IPS-15b (cell line): Measurements from ENCODE around the gene PHF10.

Experiments used
- H3K27me3 ChIP-seq: one replicate; pipeline ENCODE4 v1.6.1; 2013; ENCODE audit warnings: low read length; ENCODE audit not compliant: control insufficient read depth, insufficient read depth
- H3K36me3 ChIP-seq: one replicate; pipeline ENCODE4 v1.6.1; 2013; ENCODE audit warnings: low read length; ENCODE audit not compliant: control insufficient read depth, insufficient read depth
- H3K4me1 ChIP-seq: one replicate; pipeline ENCODE4 v1.6.1; 2013; ENCODE audit warnings: mild to moderate bottlenecking, low read length; ENCODE audit not compliant: control insufficient read depth, insufficient read depth
- H3K4me3 ChIP-seq: one replicate; pipeline ENCODE4 v1.5.1; 2013; ENCODE audit warnings: low read depth, low read length
- H3K9ac ChIP-seq: one replicate; pipeline ENCODE4 v1.6.1; 2013; ENCODE audit warnings: low read depth, mild to moderate bottlenecking, low read length
- H3K9me3 ChIP-seq: one replicate; pipeline ENCODE4 v1.6.1; 2013; ENCODE audit warnings: mild to moderate bottlenecking, low read length; ENCODE audit not compliant: control insufficient read depth, insufficient read depth

Gene PHF10

DNA sequence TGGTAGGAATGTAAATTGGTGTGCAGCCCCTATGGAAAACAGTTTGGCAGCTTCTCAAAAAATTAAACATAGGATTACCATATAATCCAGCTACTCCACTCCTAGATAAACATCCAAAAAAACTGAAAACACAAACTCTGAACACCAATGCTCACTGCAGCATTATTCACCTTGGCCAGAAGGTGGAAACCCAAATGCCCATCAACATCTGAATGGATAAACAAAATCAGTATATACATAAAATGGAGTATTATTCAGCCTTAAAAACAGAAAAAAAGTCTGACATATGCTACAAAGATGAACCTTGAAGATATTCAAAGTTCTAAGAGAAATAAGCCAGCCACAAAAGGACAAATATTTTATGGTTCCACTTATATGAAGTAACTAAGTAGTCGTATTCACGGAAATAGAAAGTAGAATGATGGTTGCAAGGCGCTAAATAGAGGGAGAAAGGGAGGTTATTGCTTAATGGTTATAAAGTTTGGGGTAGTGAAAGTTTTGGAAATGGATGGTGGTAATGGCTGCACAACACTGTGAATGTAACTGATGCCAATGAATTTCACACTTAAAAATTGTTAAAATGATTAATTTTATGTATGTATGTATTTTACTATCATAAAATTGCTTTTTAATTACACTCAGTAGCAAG, 4.0 kb downstream of the PHF10 start:
- peaks cover 14% of the 10 kb centered on the region for H3K27me3 ChIP-seq
- no peak overlapping the region for H3K9ac ChIP-seq
- H3K4me1 ChIP-seq = peaks cover 6% of the 10 kb centered on the region
- H3K36me3 ChIP-seq = no peaks in the 10 kb centered on the region
- no peaks in the 10 kb centered on the region for H3K9me3 ChIP-seq
- H3K4me3 ChIP-seq = no peak overlapping the region

- Histone ChIP-seq H3K4me3 (no peak overlapping the region), H3K36me3 (no peaks in the 10 kb centered on the region), H3K9ac (no peak overlapping the region), H3K9me3 (no peaks in the 10 kb centered on the region), H3K27me3 (peaks cover 14% of the 10 kb centered on the region), H3K4me1 (peaks cover 4% of the 10 kb centered on the region)
Observed at GRCh38 chr6:169719117-169719516, 5.2 kb downstream of the PHF10 start.

- H3K4me1 ChIP-seq = no peaks in the 10 kb centered on the region
- H3K27me3 ChIP-seq = no peaks in the 10 kb centered on the region
- H3K36me3 ChIP-seq = no peaks in the 10 kb centered on the region
- H3K9me3 ChIP-seq = no peaks in the 10 kb centered on the region
- H3K9ac ChIP-seq = no peak overlapping the region
- no peak overlapping the region for H3K4me3 ChIP-seq
Observed at GRCh38 chr6:169714595-169714994, 9.7 kb downstream of the PHF10 start.

- no peaks in the 10 kb centered on the region for H3K4me1 ChIP-seq
- no peaks in the 10 kb centered on the region for H3K36me3 ChIP-seq
- no peak overlapping the region for H3K4me3 ChIP-seq
- no peaks in the 10 kb centered on the region for H3K27me3 ChIP-seq
- no peaks in the 10 kb centered on the region for H3K9me3 ChIP-seq
- H3K9ac ChIP-seq = no peak overlapping the region
Observed at GRCh38 chr6:169714178-169714577, 10.1 kb downstream of the PHF10 start.

- no peaks in the 10 kb centered on the region for H3K4me1 ChIP-seq
- H3K9me3 ChIP-seq = no peaks in the 10 kb centered on the region
- H3K9ac ChIP-seq = no peak overlapping the region
- no peaks in the 10 kb centered on the region for H3K36me3 ChIP-seq
- no peaks in the 10 kb centered on the region for H3K27me3 ChIP-seq
- no peak overlapping the region for H3K4me3 ChIP-seq
Observed at GRCh38 chr6:169710009-169710408, 14.3 kb downstream of the PHF10 start.

DNA sequence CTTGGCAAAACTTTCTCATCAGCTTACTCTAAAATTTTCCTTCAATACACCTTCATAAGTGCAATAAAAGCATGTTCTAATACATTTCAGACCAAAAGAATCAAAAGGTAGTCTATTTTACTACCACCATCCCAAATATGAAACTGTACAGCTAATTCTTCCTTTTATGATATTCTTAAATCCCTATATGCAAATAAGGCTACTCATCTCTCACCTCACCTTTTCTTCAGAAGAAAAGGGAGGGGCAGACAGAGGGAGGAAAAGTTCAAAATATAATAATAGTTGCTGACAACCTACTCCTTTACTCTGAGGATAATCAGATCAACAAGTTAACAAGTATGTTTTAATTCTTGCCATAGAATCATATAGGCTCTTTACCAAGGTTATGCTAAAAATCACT, 15.0 kb downstream of the PHF10 start:
- H3K9ac ChIP-seq = no peak overlapping the region
- H3K36me3 ChIP-seq = no peaks in the 10 kb centered on the region

GRCh38 chr6:169707772-169708171, 16.5 kb downstream of the PHF10 start:
- Histone ChIP-seq H3K9ac (no peak overlapping the region), H3K4me1 (peaks cover 8% of the 10 kb centered on the region), H3K9me3 (no peaks in the 10 kb centered on the region), H3K36me3 (no peaks in the 10 kb centered on the region), H3K4me3 (no peak overlapping the region), H3K27me3 (no peaks in the 10 kb centered on the region)

More for the DNA sequence above, 15.0 kb downstream of the PHF10 start:
- Histone ChIP-seq H3K4me3 (no peak overlapping the region), H3K27me3 (no peaks in the 10 kb centered on the region), H3K9me3 (no peaks in the 10 kb centered on the region), H3K4me1 (peaks cover 2% of the 10 kb centered on the region)

GRCh38 chr6:169702840-169703246, 21.5 kb downstream of the PHF10 start:
- peaks cover 12% of the 10 kb centered on the region for H3K36me3 ChIP-seq
- H3K9me3 ChIP-seq = no peaks in the 10 kb centered on the region
- peaks cover 14% of the 10 kb centered on the region for H3K4me1 ChIP-seq
- H3K27me3 ChIP-seq = no peaks in the 10 kb centered on the region
- H3K4me3 ChIP-seq = peak overlapping the region; percentile 92
- peak overlapping the region; percentile 88 for H3K9ac ChIP-seq

DNA sequence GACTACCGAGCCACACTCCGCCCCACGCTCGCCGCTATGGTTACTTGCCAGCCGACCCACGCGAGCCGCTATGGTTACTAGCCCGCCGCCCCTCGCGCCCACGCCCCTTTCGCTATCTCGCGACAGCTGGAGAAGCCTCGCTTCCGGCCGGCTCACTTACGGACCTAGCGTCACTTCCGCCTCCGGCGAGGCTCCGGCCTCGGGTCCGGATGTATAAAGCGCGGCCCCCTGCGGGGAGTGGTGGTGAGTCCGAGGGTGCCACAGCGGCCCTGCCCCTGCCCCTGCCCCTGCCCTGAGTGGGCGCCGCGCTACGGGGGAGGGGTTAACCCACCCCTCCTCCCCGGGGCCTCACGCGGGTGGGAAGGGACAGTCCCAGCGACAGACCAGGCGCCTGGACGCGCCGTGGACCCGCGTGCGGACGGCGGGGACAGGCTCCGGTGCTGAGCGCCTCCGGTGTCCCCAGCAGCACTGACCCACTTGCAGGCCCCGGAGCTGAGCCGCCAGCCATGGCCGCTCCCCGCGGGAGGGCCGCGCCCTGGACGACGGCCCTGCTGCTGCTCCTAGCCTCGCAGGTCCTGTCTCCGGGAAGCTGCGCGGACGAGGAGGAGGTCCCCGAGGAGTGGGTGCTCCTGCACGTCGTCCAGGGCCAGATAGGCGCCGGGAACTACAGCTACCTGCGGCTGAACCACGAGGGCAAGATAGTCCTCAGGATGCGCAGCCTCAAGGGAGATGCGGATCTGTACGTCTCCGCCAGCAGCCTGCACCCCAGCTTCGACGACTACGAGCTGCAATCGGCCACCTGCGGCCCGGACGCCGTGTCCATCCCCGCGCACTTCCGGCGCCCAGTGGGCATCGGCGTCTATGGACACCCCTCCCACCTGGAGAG, 22.1 kb downstream of the PHF10 start, which contains the start of the genes C6orf120 and WDR27:
Gene C6orf120, plus strand, starts transcription at position 173 of the 886 bp plus-strand sequence. Its CDS starts 334 bp downstream, at position 507.
Gene WDR27, minus strand, starts transcription at position 76 of the 886 bp plus-strand sequence. CDS start 13,024 bp downstream, outside the sequence.
- peaks cover 12% of the 10 kb centered on the region for H3K36me3 ChIP-seq
- H3K4me1 ChIP-seq = peaks cover 14% of the 10 kb centered on the region
- no peaks in the 10 kb centered on the region for H3K9me3 ChIP-seq

DNA sequence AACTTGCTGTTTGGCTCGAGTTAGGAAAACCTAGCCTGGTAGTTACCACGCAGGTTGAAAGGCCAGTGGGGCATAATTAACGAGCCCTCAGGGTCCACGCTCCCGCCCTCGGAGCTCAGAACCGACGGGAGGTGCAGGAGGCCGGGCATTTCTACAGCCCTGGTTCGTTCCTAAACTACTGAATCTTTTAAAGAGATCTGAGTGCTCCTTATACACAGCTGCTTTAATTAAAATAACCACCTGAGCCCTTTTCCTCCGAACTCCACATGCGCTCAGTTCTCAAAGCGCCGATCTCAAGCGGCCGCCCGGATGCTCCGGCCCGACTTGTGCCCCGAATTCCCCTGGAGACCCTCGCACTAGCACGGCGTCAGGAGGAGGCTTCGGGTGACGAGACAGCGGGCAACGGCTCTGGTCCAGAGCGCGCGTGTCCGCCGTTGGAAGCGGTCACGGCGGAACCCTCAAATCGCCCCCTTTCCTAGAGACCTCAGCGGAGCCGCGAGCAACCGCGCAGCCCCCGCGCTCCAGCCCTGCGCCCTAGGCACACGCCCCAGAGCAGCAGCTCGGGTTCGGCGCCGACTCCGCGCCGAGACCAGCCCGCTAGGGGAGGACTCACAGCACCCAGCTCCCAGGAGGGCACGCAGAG, 22.9 kb downstream of the PHF10 start:
- no peaks in the 10 kb centered on the region for H3K27me3 ChIP-seq
- H3K4me3 ChIP-seq = peak overlapping the region; percentile 92
- peak overlapping the region; percentile 79 for H3K9ac ChIP-seq
- peaks cover 14% of the 10 kb centered on the region for H3K4me1 ChIP-seq
- H3K36me3 ChIP-seq = peaks cover 12% of the 10 kb centered on the region
- no peaks in the 10 kb centered on the region for H3K9me3 ChIP-seq

More for the DNA sequence above, 22.1 kb downstream of the PHF10 start, which contains the start of the genes C6orf120 and WDR27:
- peak within 1 kb of the TSS; percentile 92 for H3K4me3 ChIP-seq
- H3K9ac ChIP-seq = peak within 1 kb of the TSS; percentile 88
- no peaks in the 10 kb centered on the region for H3K27me3 ChIP-seq

DNA sequence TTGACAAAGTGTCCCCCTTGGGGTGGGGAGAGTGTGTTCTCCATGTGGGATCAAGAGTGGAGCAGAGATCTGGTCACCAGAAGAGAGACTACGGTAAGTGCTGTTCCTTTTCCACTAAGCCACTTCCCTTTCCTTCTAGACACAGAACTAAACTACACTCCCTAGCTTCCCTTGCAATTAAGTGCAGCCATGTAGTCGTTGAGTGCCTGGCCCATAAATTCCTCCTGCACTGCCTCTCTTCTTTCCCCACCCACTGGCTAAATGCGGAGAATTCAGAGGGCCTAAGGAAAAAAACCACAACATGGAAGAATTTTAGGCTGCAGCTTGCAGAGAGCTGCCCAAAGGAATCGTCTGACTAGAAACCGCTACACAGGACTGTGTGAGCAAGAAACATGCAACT, 24.0 kb downstream of the PHF10 start:
- H3K27me3 ChIP-seq = no peaks in the 10 kb centered on the region
- H3K4me3 ChIP-seq = peak overlapping the region; percentile 92
- H3K4me1 ChIP-seq = peaks cover 14% of the 10 kb centered on the region
- peaks cover 12% of the 10 kb centered on the region for H3K36me3 ChIP-seq
- no peak overlapping the region for H3K9ac ChIP-seq
- H3K9me3 ChIP-seq = no peaks in the 10 kb centered on the region
